ENCODE results near the gene SPATA45.
"Not testable (repeated sequence)": the region's sequence is repeated elsewhere in the genome, so short reads cannot be mapped to it uniquely, and the experiment has no call there.

The SPATA45 gene
- total RNA-seq: 0 to 0.19 (median 0.17) reads per million in 3 donors

DNA sequence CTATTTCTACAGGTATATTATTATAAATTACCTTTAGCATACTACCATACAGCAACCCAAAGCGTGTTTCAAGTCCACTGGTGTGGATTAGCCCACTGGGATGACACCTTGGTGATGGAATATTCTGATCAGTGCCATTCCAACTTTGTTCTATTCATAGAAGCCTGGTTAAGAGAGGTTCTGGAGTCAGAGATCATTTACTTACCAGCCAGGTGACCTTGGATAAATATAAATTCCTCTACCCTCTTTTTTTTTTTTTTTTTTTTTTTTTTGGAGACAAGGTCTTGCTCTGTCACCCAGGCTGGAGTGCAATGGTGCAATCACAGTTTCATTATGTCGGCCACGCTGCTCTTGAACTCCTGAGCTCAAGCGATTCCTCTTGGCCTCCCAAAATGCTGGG is at the start of gene SPATA45:
Gene SPATA45, minus strand, starts transcription at position 101 of the 400 bp plus-strand sequence. CDS start 11,500 bp downstream, outside the sequence.
- Histone ChIP-seq H3K4me3 (ENCODE audit: insufficient read depth, low read depth, low read length, poor library complexity, severe bottlenecking) (no peak within 1 kb of the TSS), H3K27me3 (replicated peaks; ENCODE audit: control insufficient read depth, insufficient read depth, low read length, poor library complexity, severe bottlenecking) (no peaks in the 10 kb centered on the region), H3K4me1 (ENCODE audit: control insufficient read depth, insufficient read depth, low read length, poor library complexity, severe bottlenecking) (no peaks in the 10 kb centered on the region), H3K9me3 (ENCODE audit: control insufficient read depth, low read length) (no peaks in the 10 kb centered on the region), H3K27ac (ENCODE audit: insufficient read depth, low read length, poor library complexity, severe bottlenecking) (no peak within 1 kb of the TSS), H3K36me3 (ENCODE audit: control insufficient read depth, insufficient read depth, low read length) (no peaks in the 10 kb centered on the region)
- no peak for DNase-seq

DNA sequence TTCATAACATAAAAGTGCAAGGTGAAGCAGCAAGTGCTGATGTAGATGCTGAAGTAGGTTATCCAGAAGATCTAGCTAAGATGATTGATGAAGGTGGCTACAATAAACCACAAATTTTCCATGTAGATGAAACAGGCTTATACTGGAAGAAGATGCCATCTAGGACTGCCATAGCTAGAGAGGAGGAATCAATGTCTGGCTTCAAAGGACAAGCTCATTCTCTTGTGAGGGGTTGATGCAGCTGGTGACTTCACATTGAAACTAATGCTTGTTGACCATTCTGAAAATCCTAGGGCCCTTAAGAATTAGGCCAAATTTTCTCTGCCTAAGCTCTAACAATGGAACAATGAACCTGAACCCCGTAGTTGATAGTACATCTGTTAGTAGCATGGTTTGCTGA is 44.7 kb upstream of the SPATA45 start:
- no peaks in the 10 kb centered on the region for H3K9me3 ChIP-seq (ENCODE audit: control insufficient read depth, low read length)
- H3K27me3 ChIP-seq (replicated peaks; ENCODE audit: control insufficient read depth, insufficient read depth, low read length, poor library complexity, severe bottlenecking): no peaks in the 10 kb centered on the region
- peaks cover 40% of the 10 kb centered on the region for H3K36me3 ChIP-seq (ENCODE audit: control insufficient read depth, insufficient read depth, low read length)
- no peaks in the 10 kb centered on the region for H3K4me1 ChIP-seq (ENCODE audit: control insufficient read depth, insufficient read depth, low read length, poor library complexity, severe bottlenecking)
- no peak overlapping the region for H3K27ac ChIP-seq (ENCODE audit: insufficient read depth, low read length, poor library complexity, severe bottlenecking)
- H3K4me3 ChIP-seq (ENCODE audit: insufficient read depth, low read depth, low read length, poor library complexity, severe bottlenecking): no peak overlapping the region
- no peak for DNase-seq

DNA sequence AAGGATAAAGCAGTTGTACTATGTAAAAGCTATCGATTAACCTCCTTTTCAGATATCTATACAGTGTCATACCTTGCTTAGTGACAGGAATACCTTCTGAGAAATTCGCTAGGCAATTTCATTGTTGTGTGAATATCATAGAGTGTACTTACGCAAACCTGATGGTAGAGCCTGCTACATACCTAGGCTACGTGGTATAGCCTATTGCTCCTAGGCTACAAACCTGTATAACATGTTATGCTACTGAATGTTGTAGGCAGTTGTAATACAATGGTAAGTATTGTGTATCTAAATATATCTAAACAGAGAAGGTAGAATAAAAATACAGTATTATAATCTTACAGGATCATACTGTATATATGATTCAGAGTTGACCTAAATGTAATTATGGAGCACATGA is 37.1 kb upstream of the SPATA45 start:
- no peak for DNase-seq
- Histone ChIP-seq H3K36me3 (ENCODE audit: control insufficient read depth, insufficient read depth, low read length) (peaks cover 25% of the 10 kb centered on the region), H3K4me1 (ENCODE audit: control insufficient read depth, insufficient read depth, low read length, poor library complexity, severe bottlenecking) (no peaks in the 10 kb centered on the region)

DNA sequence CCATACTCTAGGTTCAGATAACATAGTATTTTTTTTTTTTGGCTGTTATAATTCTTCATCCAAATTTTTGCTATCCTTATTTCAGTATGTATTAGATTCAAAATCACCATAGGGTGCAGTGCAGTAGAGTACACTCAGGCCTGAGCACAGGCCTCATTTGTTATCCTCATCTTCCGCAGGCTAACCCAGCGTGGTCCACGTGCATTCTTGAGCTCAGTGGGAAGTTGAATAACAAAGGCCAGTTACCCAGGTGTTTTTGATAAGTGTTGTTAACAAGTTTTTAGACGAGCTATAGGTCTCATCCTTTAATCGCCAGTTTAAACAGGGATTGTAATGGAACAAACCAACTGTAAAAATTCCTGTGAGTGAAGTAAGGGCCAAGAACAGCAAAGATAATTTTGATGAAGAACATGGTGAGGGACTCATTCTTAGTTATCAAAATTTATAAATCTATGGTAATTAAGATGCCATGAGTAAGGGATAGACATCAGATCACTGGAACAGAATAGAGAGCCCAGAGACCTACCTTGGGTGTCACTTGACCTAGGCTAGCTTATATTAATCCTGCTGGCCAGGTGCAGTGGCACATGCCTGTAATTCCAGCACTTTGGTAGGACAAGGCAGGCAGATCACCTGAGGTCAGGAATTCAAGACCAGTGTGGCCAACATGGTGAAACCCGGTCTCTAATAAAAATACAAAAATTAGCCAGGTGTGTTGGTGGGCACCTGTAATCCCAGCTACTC is 32.7 kb upstream of the SPATA45 start:
- no peaks in the 10 kb centered on the region for H3K4me1 ChIP-seq (ENCODE audit: control insufficient read depth, insufficient read depth, low read length, poor library complexity, severe bottlenecking)
- H3K27ac ChIP-seq (ENCODE audit: insufficient read depth, low read length, poor library complexity, severe bottlenecking): no peak overlapping the region
- DNase-seq: no peak
- H3K9me3 ChIP-seq (ENCODE audit: control insufficient read depth, low read length): no peaks in the 10 kb centered on the region
- H3K36me3 ChIP-seq (ENCODE audit: control insufficient read depth, insufficient read depth, low read length): peaks cover 13% of the 10 kb centered on the region
- H3K27me3 ChIP-seq (replicated peaks; ENCODE audit: control insufficient read depth, insufficient read depth, low read length, poor library complexity, severe bottlenecking): no peaks in the 10 kb centered on the region
- H3K4me3 ChIP-seq (ENCODE audit: insufficient read depth, low read depth, low read length, poor library complexity, severe bottlenecking): no peak overlapping the region

More for the DNA sequence above, 37.1 kb upstream of the SPATA45 start:
- Histone ChIP-seq H3K27ac (ENCODE audit: insufficient read depth, low read length, poor library complexity, severe bottlenecking) (no peak overlapping the region), H3K9me3 (ENCODE audit: control insufficient read depth, low read length) (no peaks in the 10 kb centered on the region), H3K27me3 (replicated peaks; ENCODE audit: control insufficient read depth, insufficient read depth, low read length, poor library complexity, severe bottlenecking) (no peaks in the 10 kb centered on the region), H3K4me3 (ENCODE audit: insufficient read depth, low read depth, low read length, poor library complexity, severe bottlenecking) (no peak overlapping the region)

DNA sequence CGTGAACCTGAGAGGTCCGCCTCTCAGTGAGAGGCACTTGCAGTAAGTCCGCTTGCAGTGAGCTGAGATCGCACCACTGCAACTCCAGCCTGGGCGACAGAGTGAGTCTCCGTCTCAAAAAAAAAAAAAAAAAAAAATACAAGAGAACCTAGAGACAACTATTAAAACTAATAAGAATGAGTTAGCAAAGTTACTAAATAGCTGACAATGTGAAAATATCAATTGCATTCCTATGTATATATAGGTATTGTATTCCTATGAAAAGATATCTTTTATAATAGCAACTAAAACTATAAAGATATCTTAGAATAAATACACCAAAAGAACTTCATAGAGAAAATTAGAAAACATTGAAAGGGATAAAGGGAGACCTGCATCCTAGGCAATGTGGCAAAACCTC is 31.0 kb upstream of the SPATA45 start:
- no peak for DNase-seq
- Histone ChIP-seq H3K36me3 (ENCODE audit: control insufficient read depth, insufficient read depth, low read length) (peaks cover 5% of the 10 kb centered on the region), H3K27ac (ENCODE audit: insufficient read depth, low read length, poor library complexity, severe bottlenecking) (no peak overlapping the region), H3K4me1 (ENCODE audit: control insufficient read depth, insufficient read depth, low read length, poor library complexity, severe bottlenecking) (no peaks in the 10 kb centered on the region), H3K27me3 (replicated peaks; ENCODE audit: control insufficient read depth, insufficient read depth, low read length, poor library complexity, severe bottlenecking) (no peaks in the 10 kb centered on the region), H3K9me3 (ENCODE audit: control insufficient read depth, low read length) (no peaks in the 10 kb centered on the region), H3K4me3 (ENCODE audit: insufficient read depth, low read depth, low read length, poor library complexity, severe bottlenecking) (no peak overlapping the region)

DNA sequence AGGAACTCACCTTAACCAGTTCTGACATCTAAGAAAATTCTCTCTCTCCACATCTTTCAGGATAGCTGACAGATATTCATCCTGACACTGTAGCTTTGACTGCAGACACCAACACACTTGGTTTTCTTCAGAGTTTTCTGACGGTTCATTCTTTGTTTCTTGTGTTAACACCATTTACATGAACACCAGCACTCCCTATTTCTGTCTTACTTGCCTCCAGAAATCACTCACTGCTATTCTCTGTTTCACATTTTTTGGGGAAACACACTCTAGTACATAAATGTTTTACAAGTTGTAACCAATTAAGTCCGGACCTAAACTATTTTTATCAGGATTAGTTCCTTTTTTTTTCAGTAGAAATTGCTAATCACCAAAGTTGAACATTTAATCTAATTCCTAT is 26.1 kb upstream of the SPATA45 start:
- DNase-seq: no peak
- Histone ChIP-seq H3K4me1 (ENCODE audit: control insufficient read depth, insufficient read depth, low read length, poor library complexity, severe bottlenecking) (no peaks in the 10 kb centered on the region), H3K4me3 (ENCODE audit: insufficient read depth, low read depth, low read length, poor library complexity, severe bottlenecking) (no peak overlapping the region), H3K27ac (ENCODE audit: insufficient read depth, low read length, poor library complexity, severe bottlenecking) (no peak overlapping the region), H3K9me3 (ENCODE audit: control insufficient read depth, low read length) (no peaks in the 10 kb centered on the region), H3K27me3 (replicated peaks; ENCODE audit: control insufficient read depth, insufficient read depth, low read length, poor library complexity, severe bottlenecking) (no peaks in the 10 kb centered on the region), H3K36me3 (ENCODE audit: control insufficient read depth, insufficient read depth, low read length) (peaks cover 9% of the 10 kb centered on the region)

DNA sequence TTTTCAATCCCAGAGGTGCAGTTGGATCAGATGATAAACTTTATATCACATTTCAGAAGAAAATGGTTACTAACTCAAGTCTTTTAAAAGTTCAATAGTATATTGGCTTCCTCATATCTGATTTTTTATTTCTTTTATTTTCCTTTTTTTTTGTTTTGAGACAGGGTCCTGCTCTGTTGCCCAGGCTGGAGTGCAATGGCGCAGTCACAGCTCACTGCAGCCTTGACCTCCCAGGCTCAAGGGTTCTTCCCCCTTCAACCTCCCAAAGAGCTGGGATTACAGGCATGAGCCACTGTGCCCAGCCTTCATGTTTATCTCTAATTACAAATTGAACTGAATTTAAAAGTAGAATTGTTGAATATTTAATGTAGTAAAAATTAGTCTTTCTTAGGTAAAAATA is 24.5 kb upstream of the SPATA45 start:
- Histone ChIP-seq H3K27me3 (replicated peaks; ENCODE audit: control insufficient read depth, insufficient read depth, low read length, poor library complexity, severe bottlenecking) (no peaks in the 10 kb centered on the region), H3K4me3 (ENCODE audit: insufficient read depth, low read depth, low read length, poor library complexity, severe bottlenecking) (no peak overlapping the region), H3K27ac (ENCODE audit: insufficient read depth, low read length, poor library complexity, severe bottlenecking) (no peak overlapping the region), H3K9me3 (ENCODE audit: control insufficient read depth, low read length) (no peaks in the 10 kb centered on the region), H3K36me3 (ENCODE audit: control insufficient read depth, insufficient read depth, low read length) (peaks cover 9% of the 10 kb centered on the region), H3K4me1 (ENCODE audit: control insufficient read depth, insufficient read depth, low read length, poor library complexity, severe bottlenecking) (no peaks in the 10 kb centered on the region)
- no peak for DNase-seq

DNA sequence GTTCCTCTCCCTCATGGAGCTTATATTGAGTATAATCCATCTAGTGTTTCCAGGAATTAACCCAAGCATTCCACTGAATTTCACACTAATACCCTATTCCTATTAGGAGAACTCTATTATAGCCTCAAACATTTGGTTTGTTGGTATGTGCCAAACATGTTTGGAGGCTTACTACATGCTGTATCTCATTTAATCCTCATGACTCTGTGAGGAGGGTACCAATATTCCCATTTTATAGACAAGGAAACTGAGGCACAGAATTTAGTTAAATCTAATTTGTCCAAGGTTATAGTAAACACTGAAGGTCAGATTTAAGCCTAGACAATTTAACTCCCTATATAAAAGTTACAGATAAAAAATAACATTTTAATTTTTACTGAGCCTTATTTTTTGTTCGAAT is 19.7 kb upstream of the SPATA45 start:
- DNase-seq: no peak
- Histone ChIP-seq H3K27me3 (replicated peaks; ENCODE audit: control insufficient read depth, insufficient read depth, low read length, poor library complexity, severe bottlenecking) (no peaks in the 10 kb centered on the region), H3K4me3 (ENCODE audit: insufficient read depth, low read depth, low read length, poor library complexity, severe bottlenecking) (no peak overlapping the region), H3K36me3 (ENCODE audit: control insufficient read depth, insufficient read depth, low read length) (no peaks in the 10 kb centered on the region), H3K27ac (ENCODE audit: insufficient read depth, low read length, poor library complexity, severe bottlenecking) (no peak overlapping the region), H3K4me1 (ENCODE audit: control insufficient read depth, insufficient read depth, low read length, poor library complexity, severe bottlenecking) (no peaks in the 10 kb centered on the region), H3K9me3 (ENCODE audit: control insufficient read depth, low read length) (no peaks in the 10 kb centered on the region)

DNA sequence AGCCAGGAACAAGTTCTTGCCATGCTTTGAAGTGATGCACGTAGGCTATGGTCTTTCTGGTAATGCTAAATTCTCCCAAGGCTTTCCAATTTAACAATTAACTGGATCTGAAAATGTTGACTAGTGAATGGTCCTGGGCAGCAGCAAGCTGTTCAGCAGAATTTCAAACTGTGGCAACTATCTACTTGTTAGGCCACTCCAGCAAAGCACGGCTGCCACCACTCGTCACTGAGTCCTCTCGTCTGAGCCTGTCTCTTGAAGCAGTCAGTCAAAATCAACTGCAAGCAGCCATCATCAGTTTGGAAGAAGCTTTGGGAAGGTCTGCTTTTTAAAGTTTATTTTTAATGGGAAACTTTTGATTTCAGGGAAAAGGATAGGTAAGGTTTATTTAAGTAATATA is 16.8 kb upstream of the SPATA45 start:
- Histone ChIP-seq H3K27ac (ENCODE audit: insufficient read depth, low read length, poor library complexity, severe bottlenecking) (no peak overlapping the region), H3K9me3 (ENCODE audit: control insufficient read depth, low read length) (no peaks in the 10 kb centered on the region), H3K4me3 (ENCODE audit: insufficient read depth, low read depth, low read length, poor library complexity, severe bottlenecking) (no peak overlapping the region), H3K4me1 (ENCODE audit: control insufficient read depth, insufficient read depth, low read length, poor library complexity, severe bottlenecking) (peaks cover 4% of the 10 kb centered on the region), H3K27me3 (replicated peaks; ENCODE audit: control insufficient read depth, insufficient read depth, low read length, poor library complexity, severe bottlenecking) (no peaks in the 10 kb centered on the region), H3K36me3 (ENCODE audit: control insufficient read depth, insufficient read depth, low read length) (no peaks in the 10 kb centered on the region)
- no peak for DNase-seq

DNA sequence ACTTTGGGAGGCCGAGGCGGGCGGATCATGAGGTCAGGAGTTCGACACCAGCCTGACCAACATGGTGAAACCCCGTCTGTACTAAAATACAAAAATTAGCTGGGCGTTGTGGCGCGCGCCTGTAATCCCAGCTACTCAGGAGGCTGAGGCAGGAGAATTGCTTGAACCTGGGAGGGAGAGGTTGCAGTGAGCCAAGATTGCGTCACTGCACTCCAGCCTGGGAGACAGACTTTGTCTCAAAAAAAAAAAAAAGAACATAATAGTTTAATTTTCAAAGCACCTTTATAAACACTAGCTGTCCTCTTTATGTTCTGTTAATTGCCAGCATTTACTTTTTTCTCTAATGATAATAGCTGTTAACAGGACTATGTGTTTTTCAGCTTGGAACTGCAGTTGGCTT is 15.9 kb upstream of the SPATA45 start:
- not testable (repeated sequence) for DNase-seq; H3K4me3 ChIP-seq (ENCODE audit: insufficient read depth, low read depth, low read length, poor library complexity, severe bottlenecking); H3K36me3 ChIP-seq (ENCODE audit: control insufficient read depth, insufficient read depth, low read length); H3K27me3 ChIP-seq (replicated peaks; ENCODE audit: control insufficient read depth, insufficient read depth, low read length, poor library complexity, severe bottlenecking); H3K4me1 ChIP-seq (ENCODE audit: control insufficient read depth, insufficient read depth, low read length, poor library complexity, severe bottlenecking); H3K27ac ChIP-seq (ENCODE audit: insufficient read depth, low read length, poor library complexity, severe bottlenecking); H3K9me3 ChIP-seq (ENCODE audit: control insufficient read depth, low read length)
